GM12801 (cell line): ENCODE results near the gene UGDH.

ENCODE experiments used
- TF ChIP-seq, protein P1 (sequence below): IDR thresholded peaks from one replicate; pipeline ENCODE4 v1.5.1; 2011; ENCODE audit warnings: control low read depth; ENCODE audit not compliant: insufficient read length; ENCODE audit errors: extremely low read depth

UGDH gene

DNA sequence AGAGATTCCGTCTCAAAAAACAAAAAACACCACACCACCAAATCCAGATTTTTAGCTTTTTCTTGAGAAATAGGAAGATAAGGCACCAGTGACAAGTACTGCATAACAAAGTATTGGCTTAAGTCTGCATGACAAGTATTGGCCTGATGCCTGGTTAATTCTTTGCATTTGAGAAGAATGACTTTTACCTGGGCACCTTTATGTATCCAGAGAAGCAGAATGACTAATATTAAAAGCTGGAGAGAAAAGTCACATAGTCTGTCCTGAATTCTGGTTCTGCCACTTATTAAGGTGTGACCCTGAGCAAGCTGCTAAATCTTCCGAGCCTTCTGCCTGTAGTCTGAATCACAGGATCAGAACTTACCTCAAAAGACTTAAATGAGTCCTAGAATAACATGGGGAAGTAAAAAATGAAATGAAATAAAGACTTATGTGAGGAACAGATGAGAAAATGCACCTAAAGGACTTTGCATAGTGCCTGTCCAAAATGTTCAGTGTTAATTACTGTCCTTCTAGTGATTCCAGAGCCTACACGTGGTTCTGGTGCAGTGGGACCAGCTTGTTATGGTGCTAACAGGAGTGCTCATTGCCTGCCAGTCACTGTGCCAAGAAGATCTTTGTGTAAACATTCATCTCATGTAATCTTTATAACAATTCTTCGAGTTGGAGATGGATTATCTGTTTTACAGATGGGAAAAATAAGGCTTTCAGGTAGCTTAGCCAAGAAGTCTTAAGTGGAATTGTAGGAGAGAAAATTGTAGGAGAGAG is 31.6 kb downstream of the UGDH start:
- TF ChIP-seq, protein P1, sequence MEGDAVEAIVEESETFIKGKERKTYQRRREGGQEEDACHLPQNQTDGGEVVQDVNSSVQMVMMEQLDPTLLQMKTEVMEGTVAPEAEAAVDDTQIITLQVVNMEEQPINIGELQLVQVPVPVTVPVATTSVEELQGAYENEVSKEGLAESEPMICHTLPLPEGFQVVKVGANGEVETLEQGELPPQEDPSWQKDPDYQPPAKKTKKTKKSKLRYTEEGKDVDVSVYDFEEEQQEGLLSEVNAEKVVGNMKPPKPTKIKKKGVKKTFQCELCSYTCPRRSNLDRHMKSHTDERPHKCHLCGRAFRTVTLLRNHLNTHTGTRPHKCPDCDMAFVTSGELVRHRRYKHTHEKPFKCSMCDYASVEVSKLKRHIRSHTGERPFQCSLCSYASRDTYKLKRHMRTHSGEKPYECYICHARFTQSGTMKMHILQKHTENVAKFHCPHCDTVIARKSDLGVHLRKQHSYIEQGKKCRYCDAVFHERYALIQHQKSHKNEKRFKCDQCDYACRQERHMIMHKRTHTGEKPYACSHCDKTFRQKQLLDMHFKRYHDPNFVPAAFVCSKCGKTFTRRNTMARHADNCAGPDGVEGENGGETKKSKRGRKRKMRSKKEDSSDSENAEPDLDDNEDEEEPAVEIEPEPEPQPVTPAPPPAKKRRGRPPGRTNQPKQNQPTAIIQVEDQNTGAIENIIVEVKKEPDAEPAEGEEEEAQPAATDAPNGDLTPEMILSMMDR, result no peak

DNA sequence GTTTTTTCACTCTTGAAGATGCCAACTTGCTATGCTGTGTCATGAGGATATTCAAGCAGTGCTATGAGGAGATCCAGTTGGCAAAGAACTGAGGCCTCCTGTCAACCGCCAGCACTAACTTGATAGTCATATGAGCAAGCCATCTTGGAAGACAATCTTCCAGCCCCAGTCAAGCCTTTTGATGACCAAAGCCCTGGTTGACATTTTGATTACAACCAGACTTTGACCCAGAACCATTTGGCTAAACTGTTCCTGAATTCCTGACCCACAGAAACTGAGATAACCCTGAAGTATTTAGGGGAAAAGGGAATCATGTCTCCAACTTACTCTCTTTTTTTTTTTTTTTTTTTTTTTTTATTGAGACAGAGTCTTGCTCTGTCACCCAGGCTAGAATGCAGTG is 32.9 kb downstream of the UGDH start:
- TF ChIP-seq, protein P1, result no peak

DNA sequence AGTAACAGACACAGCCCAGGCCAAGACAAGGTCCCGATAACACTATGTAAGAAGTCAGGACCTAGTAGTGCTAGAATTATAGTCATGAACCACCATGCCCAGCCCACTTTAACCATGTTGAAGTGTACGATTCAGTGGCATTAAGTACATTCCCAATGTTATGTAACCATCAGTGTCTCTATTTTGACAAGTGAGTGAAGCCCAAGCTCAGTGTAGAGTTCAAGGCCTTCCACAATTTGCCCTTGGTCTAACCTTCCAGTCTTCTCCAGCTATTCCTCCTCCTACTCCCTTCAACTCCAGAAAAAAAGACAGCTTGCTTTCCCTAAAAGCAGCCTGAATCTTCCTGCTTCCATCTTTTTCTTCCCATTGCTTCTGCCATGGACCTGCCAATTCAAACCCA is 36.9 kb downstream of the UGDH start:
- TF ChIP-seq, protein P1, result no peak

DNA sequence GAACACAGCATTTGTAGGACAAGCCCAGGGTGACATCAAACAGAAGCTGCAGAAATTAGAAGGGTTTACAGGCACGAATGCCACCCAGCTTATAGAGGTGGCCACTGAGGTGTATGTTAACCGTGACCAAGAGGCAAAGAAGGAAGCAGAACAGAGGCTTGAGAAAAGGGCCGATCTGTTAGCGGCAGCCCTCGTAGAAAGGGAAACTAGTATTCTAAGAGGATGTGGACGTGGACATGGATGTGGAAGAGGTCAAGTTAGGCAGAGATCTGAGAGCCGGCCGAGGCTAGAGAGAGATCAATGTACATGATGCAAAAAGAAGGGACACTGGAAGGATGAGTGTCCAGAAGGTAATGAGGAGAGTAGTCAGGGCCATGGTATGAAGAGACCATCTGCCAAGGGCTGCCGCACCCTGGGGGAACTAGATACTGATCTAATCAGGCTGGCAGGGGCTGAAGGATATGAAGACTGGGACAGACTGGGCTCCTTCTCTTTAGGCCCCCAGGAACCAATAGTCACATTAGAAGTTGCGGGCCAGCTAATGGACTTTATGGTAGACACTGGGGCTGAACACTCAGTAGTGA is 40.9 kb downstream of the UGDH start:
- TF ChIP-seq, protein P1, result no peak

DNA sequence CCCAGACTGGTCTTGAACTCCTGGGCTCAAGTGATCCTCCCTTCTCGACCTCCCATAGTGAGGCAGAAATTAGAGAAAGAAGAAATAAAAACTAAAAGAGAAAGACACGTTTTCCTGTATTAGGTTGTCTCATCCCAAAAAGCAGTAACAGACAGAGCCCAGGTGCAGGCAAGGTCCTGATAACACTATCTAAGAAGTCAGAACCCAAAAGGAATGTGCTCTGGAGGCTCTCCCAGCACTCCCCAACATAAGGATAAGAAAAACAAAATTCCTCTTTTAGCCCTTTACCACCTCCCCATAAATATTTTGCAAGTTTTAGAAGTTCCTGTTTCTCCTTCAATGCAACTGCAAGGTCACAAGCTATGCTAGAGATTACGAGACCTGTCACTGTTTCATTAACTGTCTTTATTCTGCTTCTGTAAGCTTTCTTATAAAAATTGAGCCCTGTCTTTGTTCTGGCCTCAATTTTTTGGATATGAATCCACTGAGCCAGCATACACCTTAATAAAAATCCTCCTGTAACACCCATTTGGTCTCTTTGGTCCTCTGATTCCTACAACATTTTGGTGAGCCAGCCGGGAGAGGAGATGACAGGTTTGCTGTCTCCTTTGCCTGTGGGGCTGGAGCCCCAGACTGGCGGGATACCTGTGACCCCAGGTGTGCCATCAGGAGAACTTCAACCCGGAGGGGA is 42.5 kb downstream of the UGDH start:
- TF ChIP-seq, protein P1, result no peak

DNA sequence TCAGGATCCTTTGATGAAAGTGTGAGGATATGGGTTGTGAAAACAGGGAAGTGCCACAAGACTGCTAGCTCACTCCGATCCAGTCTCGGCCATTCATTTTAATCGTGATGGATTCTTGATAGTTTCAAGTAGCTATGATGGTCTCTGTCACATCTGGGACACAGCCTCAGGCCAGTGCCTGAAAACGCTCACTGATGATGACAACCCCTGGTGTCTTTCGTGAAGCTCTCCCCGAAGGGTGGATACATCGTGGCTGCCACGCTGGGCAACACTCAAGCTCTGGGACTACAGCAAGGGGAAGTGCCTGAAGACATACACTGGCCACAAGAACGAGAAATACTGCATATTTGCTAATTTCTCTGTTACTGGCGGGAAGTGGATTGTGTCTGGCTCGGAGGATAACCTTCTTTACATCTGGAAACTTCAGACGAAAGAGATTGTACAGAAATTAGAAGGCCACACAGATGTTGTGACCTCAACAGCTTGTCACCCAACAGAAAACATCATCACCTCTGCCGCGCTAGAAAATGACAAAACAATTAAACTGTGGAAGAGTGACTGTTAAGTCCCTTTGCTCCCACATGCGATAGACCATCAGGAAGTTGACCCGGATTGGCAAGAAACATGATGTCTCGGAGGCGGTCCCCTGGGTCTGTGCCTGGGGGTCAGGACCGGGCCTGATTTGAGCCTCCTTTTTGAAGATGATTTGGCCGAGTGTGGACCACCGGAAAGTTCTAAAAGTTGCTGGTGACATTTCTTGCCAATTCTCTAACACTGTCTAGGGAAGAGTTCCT is 46.1 kb downstream of the UGDH start:
- TF ChIP-seq, protein P1, result no peak

DNA sequence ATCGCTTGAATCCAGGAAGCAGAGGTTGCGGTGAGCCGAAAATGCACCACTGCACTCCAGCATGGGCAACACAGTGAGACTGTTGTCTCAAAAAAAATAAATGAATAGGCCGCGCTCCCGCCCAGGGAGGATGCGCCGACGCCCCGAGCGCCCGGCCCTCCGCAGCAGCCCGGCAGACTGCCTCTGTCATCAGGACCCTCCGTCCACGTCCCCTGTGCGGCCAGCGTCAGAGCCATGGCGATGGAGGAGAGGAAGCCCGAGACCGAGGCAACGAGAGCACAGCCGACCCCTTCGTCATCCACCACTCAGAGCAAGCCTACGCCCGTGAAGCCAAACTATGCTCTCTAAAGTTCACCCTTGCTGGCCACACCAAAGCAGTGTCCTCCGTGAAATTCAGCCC is 47.0 kb downstream of the UGDH start:
- TF ChIP-seq, protein P1, result no peak
